HepG2 (cell line): ENCODE data around the gene POTEF.
"Not testable (repeated sequence)": the region's sequence is repeated elsewhere in the genome, so short reads cannot be mapped to it uniquely, and the experiment has no call there.

Experiments
- CHD4 ChIP-seq: fragments of 200-600 bp; sonication (generic); IDR thresholded peaks from 2 replicates; pipeline ENCODE4 v1.7.0; 2017; ENCODE audit warnings: mild to moderate bottlenecking, low read length, borderline replicate concordance
- LCORL ChIP-seq, 2 experiments: fragments of 450-650 bp in 1 of 2; sonication (generic) in 1 of 2; formaldehyde crosslinking in 1 of 2; IDR thresholded peaks; 2 replicates each; pipeline versions ENCODE4 v1.5.0 to v1.6.1; 2017 to 2020; ENCODE audit warnings: antibody characterized with exemption in 1 of 2, missing genetic modification reagents in 1 of 2
- SMC3 ChIP-seq: IDR thresholded peaks from 2 replicates; pipeline ENCODE4 v1.6.1; 2011; ENCODE audit warnings: low read length, improper control_type of control experiment
- SUZ12 ChIP-seq: fragments of 150-350 bp; IDR thresholded peaks from 2 replicates; pipeline ENCODE4 v1.6.1; 2014; ENCODE audit warnings: low read depth, low read length
- ZBTB43 ChIP-seq: sonication (generic); formaldehyde crosslinking; conservative IDR thresholded peaks from 2 replicates; pipeline ENCODE4 v1.4.0; 2020; ENCODE audit warnings: missing genetic modification reagents
- ZNF251 ChIP-seq: sonication (generic); formaldehyde crosslinking; IDR thresholded peaks from 2 replicates; pipeline ENCODE4 v1.9.0; 2021; ENCODE audit warnings: mild to moderate bottlenecking, missing genetic modification reagents
- ZNF484 ChIP-seq: sonication (generic); formaldehyde crosslinking; IDR thresholded peaks from 2 replicates; pipeline ENCODE4 v1.5.1; 2020; ENCODE audit warnings: mild to moderate bottlenecking, low read depth, missing genetic modification reagents, borderline replicate concordance
- ZNF597 ChIP-seq: sonication (generic); formaldehyde crosslinking; IDR thresholded peaks from 2 replicates; pipeline ENCODE4 v1.5.0; 2020; ENCODE audit warnings: missing genetic modification reagents
- TF ChIP-seq, protein P1 (sequence below): sonication (generic); formaldehyde crosslinking; IDR thresholded peaks from one replicate; pipeline ENCODE4 v1.5.1; 2020; ENCODE audit warnings: mild to moderate bottlenecking, missing genetic modification reagents; ENCODE audit errors: not compliant biosample characterization
- TF ChIP-seq, protein P2 (sequence below): sonication (generic); formaldehyde crosslinking; IDR thresholded peaks from 2 replicates; pipeline ENCODE4 v1.5.0; 2020; ENCODE audit warnings: mild to moderate bottlenecking, missing genetic modification reagents, moderate library complexity
- TF ChIP-seq, protein P3 (sequence below): sonication (generic); formaldehyde crosslinking; IDR thresholded peaks from 2 replicates; pipeline ENCODE4 v1.5.0; 2020; ENCODE audit warnings: missing genetic modification reagents
- TF ChIP-seq, protein P4 (sequence below): sonication (generic); formaldehyde crosslinking; IDR thresholded peaks from 2 replicates; pipeline ENCODE4 v1.4.0; 2020; ENCODE audit warnings: mild to moderate bottlenecking, low read depth, missing genetic modification reagents

- TF ChIP-seq ZNF597; SMC3; CHD4; SUZ12; ZBTB43 (CRISPR knock-in tag); LCORL (IDR thresholded peaks at IDR 0.05); LCORL (CRISPR knock-in tag; IDR thresholded peaks at IDR 0.05); ZNF251 (CRISPR knock-in tag); ZNF484: not testable (repeated sequence)
- TF ChIP-seq, protein P1, sequence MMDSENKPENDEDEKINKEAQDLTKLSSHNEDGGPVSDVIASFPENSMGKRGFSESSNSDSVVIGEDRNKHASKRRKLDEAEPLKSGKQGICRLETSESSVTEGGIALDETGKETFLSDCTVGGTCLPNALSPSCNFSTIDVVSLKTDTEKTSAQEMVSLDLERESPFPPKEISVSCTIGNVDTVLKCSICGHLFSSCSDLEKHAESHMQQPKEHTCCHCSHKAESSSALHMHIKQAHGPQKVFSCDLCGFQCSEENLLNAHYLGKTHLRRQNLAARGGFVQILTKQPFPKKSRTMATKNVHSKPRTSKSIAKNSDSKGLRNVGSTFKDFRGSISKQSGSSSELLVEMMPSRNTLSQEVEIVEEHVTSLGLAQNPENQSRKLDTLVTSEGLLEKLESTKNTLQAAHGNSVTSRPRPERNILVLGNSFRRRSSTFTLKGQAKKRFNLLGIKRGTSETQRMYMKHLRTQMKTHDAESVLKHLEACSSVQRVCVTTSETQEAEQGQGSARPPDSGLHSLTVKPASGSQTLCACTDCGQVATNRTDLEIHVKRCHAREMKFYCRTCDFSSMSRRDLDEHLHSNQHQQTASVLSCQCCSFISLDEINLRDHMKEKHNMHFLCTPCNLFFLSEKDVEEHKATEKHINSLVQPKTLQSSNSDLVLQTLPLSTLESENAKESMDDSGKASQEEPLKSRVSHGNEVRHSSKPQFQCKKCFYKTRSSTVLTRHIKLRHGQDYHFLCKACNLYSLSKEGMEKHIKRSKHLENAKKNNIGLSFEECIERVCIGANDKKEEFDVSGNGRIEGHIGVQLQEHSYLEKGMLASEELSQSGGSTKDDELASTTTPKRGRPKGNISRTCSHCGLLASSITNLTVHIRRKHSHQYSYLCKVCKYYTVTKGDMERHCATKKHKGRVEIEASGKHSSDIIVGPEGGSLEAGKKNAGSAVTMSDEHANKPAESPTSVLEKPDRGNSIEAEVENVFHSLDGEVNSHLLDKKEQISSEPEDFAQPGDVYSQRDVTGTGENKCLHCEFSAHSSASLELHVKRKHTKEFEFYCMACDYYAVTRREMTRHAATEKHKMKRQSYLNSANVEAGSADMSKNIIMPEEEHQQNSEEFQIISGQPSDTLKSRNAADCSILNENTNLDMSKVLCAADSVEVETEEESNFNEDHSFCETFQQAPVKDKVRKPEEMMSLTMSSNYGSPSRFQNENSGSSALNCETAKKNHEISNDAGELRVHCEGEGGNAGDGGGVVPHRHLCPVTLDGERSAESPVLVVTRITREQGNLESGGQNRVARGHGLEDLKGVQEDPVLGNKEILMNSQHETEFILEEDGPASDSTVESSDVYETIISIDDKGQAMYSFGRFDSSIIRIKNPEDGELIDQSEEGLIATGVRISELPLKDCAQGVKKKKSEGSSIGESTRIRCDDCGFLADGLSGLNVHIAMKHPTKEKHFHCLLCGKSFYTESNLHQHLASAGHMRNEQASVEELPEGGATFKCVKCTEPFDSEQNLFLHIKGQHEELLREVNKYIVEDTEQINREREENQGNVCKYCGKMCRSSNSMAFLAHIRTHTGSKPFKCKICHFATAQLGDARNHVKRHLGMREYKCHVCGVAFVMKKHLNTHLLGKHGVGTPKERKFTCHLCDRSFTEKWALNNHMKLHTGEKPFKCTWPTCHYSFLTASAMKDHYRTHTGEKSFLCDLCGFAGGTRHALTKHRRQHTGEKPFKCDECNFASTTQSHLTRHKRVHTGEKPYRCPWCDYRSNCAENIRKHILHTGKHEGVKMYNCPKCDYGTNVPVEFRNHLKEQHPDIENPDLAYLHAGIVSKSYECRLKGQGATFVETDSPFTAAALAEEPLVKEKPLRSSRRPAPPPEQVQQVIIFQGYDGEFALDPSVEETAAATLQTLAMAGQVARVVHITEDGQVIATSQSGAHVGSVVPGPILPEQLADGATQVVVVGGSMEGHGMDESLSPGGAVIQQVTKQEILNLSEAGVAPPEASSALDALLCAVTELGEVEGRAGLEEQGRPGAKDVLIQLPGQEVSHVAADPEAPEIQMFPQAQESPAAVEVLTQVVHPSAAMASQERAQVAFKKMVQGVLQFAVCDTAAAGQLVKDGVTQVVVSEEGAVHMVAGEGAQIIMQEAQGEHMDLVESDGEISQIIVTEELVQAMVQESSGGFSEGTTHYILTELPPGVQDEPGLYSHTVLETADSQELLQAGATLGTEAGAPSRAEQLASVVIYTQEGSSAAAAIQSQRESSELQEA (CRISPR knock-in tag) = not testable (repeated sequence)
- TF ChIP-seq, protein P2, sequence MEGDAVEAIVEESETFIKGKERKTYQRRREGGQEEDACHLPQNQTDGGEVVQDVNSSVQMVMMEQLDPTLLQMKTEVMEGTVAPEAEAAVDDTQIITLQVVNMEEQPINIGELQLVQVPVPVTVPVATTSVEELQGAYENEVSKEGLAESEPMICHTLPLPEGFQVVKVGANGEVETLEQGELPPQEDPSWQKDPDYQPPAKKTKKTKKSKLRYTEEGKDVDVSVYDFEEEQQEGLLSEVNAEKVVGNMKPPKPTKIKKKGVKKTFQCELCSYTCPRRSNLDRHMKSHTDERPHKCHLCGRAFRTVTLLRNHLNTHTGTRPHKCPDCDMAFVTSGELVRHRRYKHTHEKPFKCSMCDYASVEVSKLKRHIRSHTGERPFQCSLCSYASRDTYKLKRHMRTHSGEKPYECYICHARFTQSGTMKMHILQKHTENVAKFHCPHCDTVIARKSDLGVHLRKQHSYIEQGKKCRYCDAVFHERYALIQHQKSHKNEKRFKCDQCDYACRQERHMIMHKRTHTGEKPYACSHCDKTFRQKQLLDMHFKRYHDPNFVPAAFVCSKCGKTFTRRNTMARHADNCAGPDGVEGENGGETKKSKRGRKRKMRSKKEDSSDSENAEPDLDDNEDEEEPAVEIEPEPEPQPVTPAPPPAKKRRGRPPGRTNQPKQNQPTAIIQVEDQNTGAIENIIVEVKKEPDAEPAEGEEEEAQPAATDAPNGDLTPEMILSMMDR = not testable (repeated sequence)
- TF ChIP-seq, protein P3, sequence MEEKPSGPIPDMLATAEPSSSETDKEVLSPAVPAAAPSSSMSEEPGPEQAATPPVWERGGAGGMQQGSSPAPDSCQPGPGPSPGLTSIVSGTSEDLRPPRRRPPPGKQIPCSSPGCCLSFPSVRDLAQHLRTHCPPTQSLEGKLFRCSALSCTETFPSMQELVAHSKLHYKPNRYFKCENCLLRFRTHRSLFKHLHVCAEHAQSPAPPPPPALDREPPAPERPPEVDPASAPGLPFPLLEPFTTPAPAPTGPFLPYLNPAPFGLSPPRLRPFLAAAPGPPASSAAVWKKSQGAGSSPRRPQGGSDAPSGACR (CRISPR knock-in tag) = not testable (repeated sequence)
- TF ChIP-seq, protein P4, sequence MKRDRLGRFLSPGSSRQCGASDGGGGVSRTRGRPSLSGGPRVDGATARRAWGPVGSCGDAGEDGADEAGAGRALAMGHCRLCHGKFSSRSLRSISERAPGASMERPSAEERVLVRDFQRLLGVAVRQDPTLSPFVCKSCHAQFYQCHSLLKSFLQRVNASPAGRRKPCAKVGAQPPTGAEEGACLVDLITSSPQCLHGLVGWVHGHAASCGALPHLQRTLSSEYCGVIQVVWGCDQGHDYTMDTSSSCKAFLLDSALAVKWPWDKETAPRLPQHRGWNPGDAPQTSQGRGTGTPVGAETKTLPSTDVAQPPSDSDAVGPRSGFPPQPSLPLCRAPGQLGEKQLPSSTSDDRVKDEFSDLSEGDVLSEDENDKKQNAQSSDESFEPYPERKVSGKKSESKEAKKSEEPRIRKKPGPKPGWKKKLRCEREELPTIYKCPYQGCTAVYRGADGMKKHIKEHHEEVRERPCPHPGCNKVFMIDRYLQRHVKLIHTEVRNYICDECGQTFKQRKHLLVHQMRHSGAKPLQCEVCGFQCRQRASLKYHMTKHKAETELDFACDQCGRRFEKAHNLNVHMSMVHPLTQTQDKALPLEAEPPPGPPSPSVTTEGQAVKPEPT (CRISPR knock-in tag) = not testable (repeated sequence)
These were observed 76.6 kb downstream of the POTEF start for GRCh38 chr2:130052376-130052775.
